ENCODE results near the gene BANF1.

Gene BANF1, protein sequence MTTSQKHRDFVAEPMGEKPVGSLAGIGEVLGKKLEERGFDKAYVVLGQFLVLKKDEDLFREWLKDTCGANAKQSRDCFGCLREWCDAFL

GRCh38 chr11:66001942-66002647 lies at the start of gene BANF1, which contains the start of gene EIF1AD:
Gene BANF1, plus strand, starts transcription at chr11:66002503. Its CDS starts 748 bp downstream, at chr11:66003251.
Gene EIF1AD, minus strand, starts transcription at chr11:66002157. Its CDS starts 1,768 bp downstream, at chr11:66000389.
- no peak for TF ChIP-seq CTCF (IDR thresholded peaks at IDR 0.05; ENCODE audit: low read depth, low read length)
- H3K4me3 ChIP-seq (ENCODE audit: low read depth, low read length): peak within 1 kb of the TSS; percentile 83
- DNase-seq (ENCODE audit: low read depth, low spot score): peak; percentile 99
- in situ Hi-C loops (cut with HindIII; ENCODE audit: low sequenced_read_pairs): no loop called here

DNA sequence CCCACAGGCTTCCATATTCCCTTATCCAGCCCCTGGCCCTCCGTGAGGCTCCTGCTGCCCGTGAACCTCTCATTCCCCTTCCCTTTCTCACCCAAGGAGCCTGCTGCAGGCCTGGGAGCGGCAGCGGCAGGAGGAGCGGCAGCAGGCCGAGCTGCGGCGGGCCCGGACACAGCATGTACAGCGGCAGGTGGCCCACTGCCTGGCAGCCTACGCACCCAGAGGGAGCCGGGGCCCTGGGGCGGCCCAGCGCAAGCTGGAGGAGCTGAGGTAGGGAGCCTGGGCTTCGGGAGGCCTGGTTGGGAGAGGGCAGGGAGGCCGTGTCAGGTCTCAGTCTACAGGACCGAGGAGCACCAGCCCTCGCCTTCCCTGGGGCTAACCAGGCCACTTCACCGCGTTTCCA lies 48.8 kb upstream of the BANF1 start:
- no peak for DNase-seq (ENCODE audit: low read depth, low spot score)
- TF ChIP-seq CTCF (IDR thresholded peaks at IDR 0.05; ENCODE audit: low read depth, low read length): no peak
- in situ Hi-C loops (cut with HindIII; ENCODE audit: low sequenced_read_pairs): no loop called here
- H3K4me3 ChIP-seq (ENCODE audit: low read depth, low read length): no peak overlapping the region

GRCh38 chr11:65954771-65955170 lies 47.5 kb upstream of the BANF1 start:
- TF ChIP-seq CTCF (IDR thresholded peaks at IDR 0.05; ENCODE audit: low read depth, low read length): no peak
- in situ Hi-C loops (cut with HindIII; ENCODE audit: low sequenced_read_pairs): no loop called here
- no peak overlapping the region for H3K4me3 ChIP-seq (ENCODE audit: low read depth, low read length)
- DNase-seq (ENCODE audit: low read depth, low spot score): no peak

GRCh38 chr11:65958291-65958690 lies 44.0 kb upstream of the BANF1 start:
- no peak for DNase-seq (ENCODE audit: low read depth, low spot score)
- in situ Hi-C loops (cut with HindIII; ENCODE audit: low sequenced_read_pairs): no loop called here
- TF ChIP-seq CTCF (IDR thresholded peaks at IDR 0.05; ENCODE audit: low read depth, low read length): no peak

DNA sequence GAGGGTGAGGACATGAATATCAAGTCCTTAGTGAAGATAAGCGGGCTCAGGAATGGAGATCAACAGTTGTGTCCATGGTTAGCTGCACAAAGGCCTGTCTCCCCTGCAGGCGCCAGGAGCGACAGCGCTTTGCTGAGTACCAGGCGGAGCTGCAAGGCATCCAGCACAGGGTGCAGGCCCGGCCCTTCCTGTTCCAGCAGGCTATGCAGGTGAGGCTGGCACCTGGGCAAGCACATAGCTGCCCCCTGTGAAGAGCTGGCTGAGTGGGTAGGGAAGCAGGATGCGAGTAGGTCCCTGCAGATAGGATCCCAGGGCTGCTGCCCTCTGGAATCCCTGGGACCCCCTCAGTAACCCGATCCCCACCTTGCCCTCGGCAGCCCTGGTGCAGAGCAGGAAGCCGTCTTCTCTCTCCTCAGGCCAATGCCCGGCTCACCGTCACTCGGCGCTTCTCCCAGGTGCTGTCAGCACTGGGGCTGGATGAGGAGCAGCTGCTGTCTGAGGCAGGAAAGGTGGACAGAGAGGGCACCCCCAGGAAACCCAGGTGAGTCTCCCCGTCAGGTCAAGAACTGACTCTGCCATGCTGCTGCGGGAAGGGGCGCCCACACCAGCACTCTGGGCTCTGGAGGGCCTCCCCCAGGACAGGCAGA lies 43.4 kb upstream of the BANF1 start:
- no peak for TF ChIP-seq CTCF (IDR thresholded peaks at IDR 0.05; ENCODE audit: low read depth, low read length)
- no peak overlapping the region for H3K4me3 ChIP-seq (ENCODE audit: low read depth, low read length)
- DNase-seq (ENCODE audit: low read depth, low spot score): no peak
- in situ Hi-C loops (cut with HindIII; ENCODE audit: low sequenced_read_pairs): no loop called here

More at GRCh38 chr11:65958291-65958690, 44.0 kb upstream of the BANF1 start:
- H3K4me3 ChIP-seq (ENCODE audit: low read depth, low read length): no peak overlapping the region

GRCh38 chr11:65960824-65961266 lies 41.5 kb upstream of the BANF1 start:
- TF ChIP-seq CTCF (IDR thresholded peaks at IDR 0.05; ENCODE audit: low read depth, low read length): no peak
- DNase-seq (ENCODE audit: low read depth, low spot score): no peak
- in situ Hi-C loops (cut with HindIII; ENCODE audit: low sequenced_read_pairs): no loop called here

More at GRCh38 chr11:65960824-65961266, 41.5 kb upstream of the BANF1 start:
- peak overlapping the region; percentile 78 for H3K4me3 ChIP-seq (ENCODE audit: low read depth, low read length)
